OCI-LY1 (cell line): ENCODE data around the gene CHD5.

ENCODE experiments used
- H2AFZ ChIP-seq: fragments of 200-600 bp; sonication (generic), shearing (Covaris generic); 2 replicates; pipeline ENCODE4 v1.6.0; 2014; ENCODE audit warnings: antibody characterized with exemption, mild to moderate bottlenecking, low read length
- H3F3A ChIP-seq: fragments of 200-600 bp; sonication (generic), shearing (Covaris generic); 2 replicates; pipeline ENCODE4 v1.6.0; 2014; ENCODE audit warnings: mild to moderate bottlenecking, antibody characterized with exemption, low read length, moderate library complexity; ENCODE audit not compliant: insufficient read depth
- H3K27ac ChIP-seq: fragments of 200-600 bp; sonication (generic); 2 replicates; pipeline ENCODE4 v1.5.1; 2014; ENCODE audit warnings: low read length, mixed run types, mild to moderate bottlenecking, low read depth; ENCODE audit not compliant: poor library complexity, severe bottlenecking
- H3K27me3 ChIP-seq: fragments of 200-600 bp; sonication (generic); 2 replicates; pipeline ENCODE4 v1.6.0; 2014; ENCODE audit warnings: antibody characterized with exemption, mild to moderate bottlenecking, low read length, moderate library complexity; ENCODE audit not compliant: insufficient read depth
- H3K36me3 ChIP-seq: fragments of 200-600 bp; sonication (generic); 2 replicates; pipeline ENCODE4 v1.6.1; 2014; ENCODE audit warnings: mild to moderate bottlenecking, antibody characterized with exemption, low read length, moderate library complexity, mixed read lengths; ENCODE audit not compliant: insufficient read depth
- H3K4me1 ChIP-seq: fragments of 200-600 bp; sonication (generic); 2 replicates; pipeline ENCODE4 v1.5.1; 2014; ENCODE audit warnings: mild to moderate bottlenecking, low read length, moderate library complexity; ENCODE audit not compliant: insufficient read depth, severe bottlenecking
- H3K4me2 ChIP-seq: fragments of 200-600 bp; sonication (generic), shearing (Covaris generic); 2 replicates; pipeline ENCODE4 v1.6.1; 2014; ENCODE audit warnings: low read length
- H3K4me3 ChIP-seq: fragments of 200-600 bp; sonication (generic); 2 replicates; pipeline ENCODE4 v1.5.1; 2014; ENCODE audit warnings: low read length, low read depth, mild to moderate bottlenecking, mixed read lengths; ENCODE audit not compliant: poor library complexity, severe bottlenecking
- H3K79me2 ChIP-seq: fragments of 200-600 bp; shearing (Covaris generic); 2 replicates; pipeline ENCODE4 v1.6.1; 2016; ENCODE audit warnings: mixed run types, low read length, mixed read lengths; ENCODE audit not compliant: insufficient read depth
- H3K9ac ChIP-seq: fragments of 200-600 bp; sonication (generic), shearing (Covaris generic); 2 replicates; pipeline ENCODE4 v1.6.1; 2014; ENCODE audit warnings: mild to moderate bottlenecking, low read length, mixed read lengths
- H3K9me2 ChIP-seq: fragments of 200-600 bp; sonication (generic), shearing (Covaris generic); 2 replicates; pipeline ENCODE4 v1.6.1; 2014; ENCODE audit warnings: low read depth, mild to moderate bottlenecking, low read length, mixed read lengths
- H3K9me3 ChIP-seq: fragments of 200-600 bp; shearing (Covaris generic); 2 replicates; pipeline ENCODE4 v1.6.1; 2014; ENCODE audit warnings: low read length, mixed read lengths
- H4K20me1 ChIP-seq: fragments of 200-600 bp; sonication (generic), shearing (Covaris generic); 2 replicates; pipeline ENCODE4 v1.6.0; 2016; ENCODE audit warnings: mild to moderate bottlenecking, low read length; ENCODE audit not compliant: insufficient read depth
- CTCF ChIP-seq: fragments of 200-600 bp; sonication (generic), shearing (Covaris generic); IDR thresholded peaks from 2 replicates; pipeline ENCODE4 v1.5.1; 2017; ENCODE audit warnings: mild to moderate bottlenecking, antibody characterized with exemption, low read length, moderate library complexity, mixed read lengths
- EZH2 ChIP-seq: fragments of 200-600 bp; sonication (generic), shearing (Covaris generic); IDR thresholded peaks from 2 replicates; pipeline ENCODE4 v1.8.0; 2017; ENCODE audit warnings: borderline replicate concordance, mixed run types, mild to moderate bottlenecking, antibody characterized with exemption, low read length, moderate library complexity, mixed read lengths

Gene CHD5

GRCh38 chr1:6099787-6100765 lies 80.0 kb downstream of the CHD5 start:
- no peaks in the 10 kb centered on the region for H3K9me3 ChIP-seq
- no peaks in the 10 kb centered on the region for H3F3A ChIP-seq
- H3K9ac ChIP-seq: no peak overlapping the region
- H3K4me1 ChIP-seq: no peaks in the 10 kb centered on the region
- H3K4me2 ChIP-seq: no peak overlapping the region
- H3K27me3 ChIP-seq: 0 out of 2 replicates have a peak, but pooled peaks cover 3% of the 10 kb centered on the region
- TF ChIP-seq EZH2 (no peak), CTCF (peak; percentile 20; the same call in 1 of the 2 replicates)
- H3K4me3 ChIP-seq: no peak overlapping the region
- H4K20me1 ChIP-seq: no peaks in the 10 kb centered on the region
- H3K79me2 ChIP-seq: no peaks in the 10 kb centered on the region
- no peak overlapping the region for H3K27ac ChIP-seq
- no peaks in the 10 kb centered on the region for H3K9me2 ChIP-seq
- no peak overlapping the region for H2AFZ ChIP-seq
- peaks cover 17% of the 10 kb centered on the region; the same call in 1 of the 2 replicates for H3K36me3 ChIP-seq

- H3K9me3 ChIP-seq: no peaks in the 10 kb centered on the region
- H3K4me1 ChIP-seq: no peaks in the 10 kb centered on the region
- no peak overlapping the region for H3K27ac ChIP-seq
- no peaks in the 10 kb centered on the region for H3K9me2 ChIP-seq
- H3K4me2 ChIP-seq: no peak overlapping the region
- H3K36me3 ChIP-seq: peaks cover 22% of the 10 kb centered on the region; the same call in 1 of the 2 replicates
- H3K27me3 ChIP-seq: 0 out of 2 replicates have a peak, but pooled peaks cover 3% of the 10 kb centered on the region
- H3K9ac ChIP-seq: no peak overlapping the region
- no peaks in the 10 kb centered on the region for H4K20me1 ChIP-seq
- no peak for TF ChIP-seq EZH2
- TF ChIP-seq CTCF: no peak
- no peaks in the 10 kb centered on the region for H3K79me2 ChIP-seq
- H3F3A ChIP-seq: no peaks in the 10 kb centered on the region
- no peak overlapping the region for H2AFZ ChIP-seq
- no peak overlapping the region for H3K4me3 ChIP-seq
Measured at GRCh38 chr1:6099297-6099696, 80.8 kb downstream of the CHD5 start.

GRCh38 chr1:6098303-6099215 lies 81.6 kb downstream of the CHD5 start:
- Histone ChIP-seq H3K9ac (no peak overlapping the region), H3K27ac (no peak overlapping the region), H3F3A (no peaks in the 10 kb centered on the region), H3K36me3 (peaks cover 29% of the 10 kb centered on the region; the same call in 1 of the 2 replicates), H4K20me1 (no peaks in the 10 kb centered on the region), H3K9me2 (no peaks in the 10 kb centered on the region), H3K79me2 (no peaks in the 10 kb centered on the region), H3K4me2 (no peak overlapping the region), H3K9me3 (no peaks in the 10 kb centered on the region), H3K4me3 (no peak overlapping the region), H3K4me1 (no peaks in the 10 kb centered on the region), H2AFZ (no peak overlapping the region), H3K27me3 (0 out of 2 replicates have a peak, but pooled peaks cover 3% of the 10 kb centered on the region)
- TF ChIP-seq CTCF (no peak), EZH2 (no peak)
